Stimulated activated CD8-positive, alpha-beta memory T cell treated with anti-CD3 and anti-CD28 coated beads, Interleukin-4, amount 100 ng/mL, for 24 hours (primary cell): Measurements from ENCODE around the gene NMT1.

Experiments
- DNase-seq: peaks from one replicate; pipeline ENCODE4 v3.0.0-alpha.2; 2020; ENCODE audit warnings: low read depth

Gene NMT1

GRCh38 chr17:45150911-45151809 is 90.0 kb downstream of the NMT1 start:
- no peak for DNase-seq

DNA sequence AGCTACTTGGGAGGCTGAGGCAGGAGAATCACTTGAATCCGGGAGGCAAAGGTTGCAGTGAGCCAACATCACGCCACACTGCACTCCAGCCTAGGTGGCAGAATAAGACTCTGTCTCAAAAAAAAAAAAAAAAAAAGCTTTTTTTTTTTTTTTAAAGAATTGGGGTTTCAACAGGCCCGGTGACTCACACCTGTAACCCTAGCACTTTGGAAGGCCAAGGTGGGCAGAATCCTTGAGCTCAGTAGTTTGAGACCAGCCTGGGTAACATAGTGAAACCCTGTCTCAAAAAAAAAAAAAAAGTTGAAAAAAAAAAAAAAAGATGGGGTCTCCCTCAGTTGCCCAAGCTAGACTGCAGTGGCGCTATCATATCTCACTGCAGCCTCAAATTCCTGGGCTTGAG is 93.9 kb downstream of the NMT1 start:
- no peak for DNase-seq

- DNase-seq: no peak
Measured at GRCh38 chr17:45155483-45155882, 94.4 kb downstream of the NMT1 start.

DNA sequence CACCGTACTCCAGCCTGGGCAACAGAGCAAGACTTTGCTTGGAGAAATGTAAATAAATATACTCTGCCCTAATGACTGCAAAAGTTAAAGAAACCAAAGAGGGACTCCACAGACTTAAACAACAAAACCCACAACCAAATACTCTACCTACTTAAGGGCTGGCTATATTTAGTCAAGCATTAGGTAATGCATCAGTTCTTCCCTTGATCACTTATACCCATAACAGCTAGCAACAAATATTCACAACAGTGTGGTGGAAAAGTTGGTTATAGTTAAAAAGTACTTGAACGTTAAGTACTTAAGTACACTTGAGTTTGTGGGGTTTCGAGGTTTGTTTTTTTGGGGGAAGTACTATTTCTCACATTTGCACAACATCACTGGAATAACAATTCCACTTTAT is 95.1 kb downstream of the NMT1 start:
- DNase-seq: no peak
